GM12878 (cell line): ENCODE results near the gene AKAP13. TPM values are rescaled to one million over a fixed set of nuclear protein-coding genes. Genes with fewer than 3 reads are reported as not detected.

Experiments used
- ATAC-seq: fragments of 200-7000 bp; cut with Tn5 transposase; 3 replicates; pipeline ENCODE4 v1.9.1; 2020; ENCODE audit warnings: mild to moderate bottlenecking, moderate library complexity
- BruUV-seq: library from RNA; stranded (reverse); fragments of 400-500 nt; replicated peaks from 2 replicates; lab custom pipeline; 2021; lab: Mats Ljungman, UMichigan
- CTCF ChIA-PET: fragments of 300-600 bp; sonication (Branson Sonifier 250); formaldehyde crosslinking; extraction: SDS; loops from one replicate; lab custom pipeline; 2021; ENCODE audit warnings: inconsistent platforms; lab: Yijun Ruan, JAX
- POLR2A ChIA-PET: fragments of 350-600 bp; formaldehyde crosslinking; extraction: SDS; loops from one replicate; lab custom pipeline; 2021; ENCODE audit warnings: inconsistent platforms; lab: Charles Lee
- RAD21 ChIA-PET: fragments of 300-600 bp; sonication (Branson Sonifier 250); formaldehyde crosslinking; loops from one replicate; lab custom pipeline; 2023; ENCODE audit warnings: antibody characterized with exemption; ENCODE audit not compliant: unreplicated experiment; lab: Charles Lee
- SMC1A ChIA-PET: fragments of 300-600 bp; sonication (Branson Sonifier 250); formaldehyde crosslinking; loops from one replicate; lab custom pipeline; 2023; ENCODE audit not compliant: unreplicated experiment, uncharacterized antibody; lab: Charles Lee
- DNase-seq: peaks from one replicate; pipeline ENCODE4 v3.0.0-alpha.2; 2011; ENCODE audit warnings: low read depth, low spot score
- FAIRE-seq: peaks from 3 replicates; lab custom pipeline; 2011; peaks lifted over from hg19 to GRCh38; lab: Jason Lieb, UNC
- H2AFZ ChIP-seq: 2 replicates; pipeline ENCODE4 v1.6.0; 2011; ENCODE audit warnings: low read depth, low read length, control low read depth; ENCODE audit not compliant: control insufficient read depth
- H3K27ac ChIP-seq: 2 replicates; pipeline ENCODE4 v1.5.1; 2011; ENCODE audit warnings: control low read depth; ENCODE audit not compliant: control insufficient read depth, insufficient read depth
- H3K27me3 ChIP-seq, 2 experiments: replicated peaks in 1 of 2; 2 replicates each; pipeline versions ENCODE4 v1.6.0 to v1.6.1; 2011; ENCODE audit warnings: low read length in 1 of 2; ENCODE audit not compliant: control insufficient read depth in 2 of 2, insufficient read depth in 2 of 2
- H3K36me3 ChIP-seq, 2 experiments: 2 replicates each; pipeline ENCODE4 v1.5.1; 2011; ENCODE audit warnings: low read length in 1 of 2; ENCODE audit not compliant: control insufficient read depth in 2 of 2, insufficient read depth in 2 of 2
- H3K4me1 ChIP-seq: 2 replicates; pipeline ENCODE4 v1.6.1; 2011; ENCODE audit warnings: mild to moderate bottlenecking, low read length, moderate library complexity, mixed read lengths; ENCODE audit not compliant: control insufficient read depth, insufficient read depth
- H3K4me2 ChIP-seq: 2 replicates; pipeline ENCODE4 v1.6.0; 2011; ENCODE audit warnings: control low read depth; ENCODE audit not compliant: control insufficient read depth, insufficient read depth
- H3K4me3 ChIP-seq: fragments of 200-600 bp; sonication (generic); 2 replicates; pipeline ENCODE4 v1.5.1; 2016
- H3K79me2 ChIP-seq: 2 replicates; pipeline ENCODE4 v1.6.0; 2011; ENCODE audit warnings: low read length; ENCODE audit not compliant: control insufficient read depth, insufficient read depth
- H3K9ac ChIP-seq: 2 replicates; pipeline ENCODE4 v1.8.0; 2011; ENCODE audit warnings: low read length, control low read depth, mixed read lengths; ENCODE audit not compliant: control insufficient read depth, insufficient read depth
- H3K9me3 ChIP-seq: replicated peaks from 3 replicates; pipeline ENCODE4 v1.5.1; 2011; ENCODE audit warnings: mild to moderate bottlenecking, low read length; ENCODE audit not compliant: control insufficient read depth, insufficient read depth
- H4K20me1 ChIP-seq: 2 replicates; pipeline ENCODE4 v1.6.0; 2011; ENCODE audit not compliant: control insufficient read depth, insufficient read depth
- BCL11A ChIP-seq: IDR thresholded peaks from 2 replicates; pipeline ENCODE4 v1.6.1; 2011; ENCODE audit warnings: low read depth, low read length
- CBX5 ChIP-seq: sonication (generic); IDR thresholded peaks from 2 replicates; pipeline ENCODE4 v1.6.1; 2016; ENCODE audit warnings: low read depth, moderate library complexity, mild to moderate bottlenecking, inconsistent platforms
- CHD1 ChIP-seq: IDR thresholded peaks from 2 replicates; pipeline ENCODE4 v1.6.1; 2012; ENCODE audit warnings: low read depth, low read length, improper control_type of control experiment
- HDAC2 ChIP-seq: fragments of 200-600 bp; sonication (generic); IDR thresholded peaks from 2 replicates; pipeline ENCODE4 v1.6.1; 2017
- NFXL1 ChIP-seq: fragments of 450-650 bp; IDR thresholded peaks from 2 replicates; pipeline ENCODE4 v1.6.1; 2017; ENCODE audit warnings: antibody characterized with exemption, mild to moderate bottlenecking, borderline replicate concordance
- RCOR1 ChIP-seq: conservative IDR thresholded peaks from 2 replicates; pipeline ENCODE4 v1.6.1; 2012; ENCODE audit warnings: low read depth, low read length, improper control_type of control experiment
- SMAD5 ChIP-seq: IDR thresholded peaks from 2 replicates; pipeline ENCODE4 v1.6.1; 2016; ENCODE audit warnings: antibody characterized with exemption, low read depth
- SMARCA5 ChIP-seq: fragments of 450-650 bp; IDR thresholded peaks from 2 replicates; pipeline ENCODE4 v1.6.1; 2017; ENCODE audit warnings: mild to moderate bottlenecking
- TAF1 ChIP-seq: IDR thresholded peaks from 2 replicates; pipeline ENCODE4 v1.6.1; 2011; ENCODE audit warnings: mild to moderate bottlenecking, low read depth, low read length, borderline replicate concordance
- ZNF24 ChIP-seq: fragments of 450-650 bp; IDR thresholded peaks from 2 replicates; pipeline ENCODE4 v1.6.1; 2017; ENCODE audit warnings: antibody characterized with exemption, mild to moderate bottlenecking
- ZSCAN29 ChIP-seq: fragments of 450-650 bp; IDR thresholded peaks from 2 replicates; pipeline ENCODE4 v1.6.1; 2017; ENCODE audit warnings: mild to moderate bottlenecking, moderate library complexity
- WGBS: methylation state at CpG from one replicate; pipeline ENCODE4 v1.1.6; 2016; ENCODE audit warnings: low lambda C conversion rate; ENCODE audit not compliant: insufficient replicate concordance, insufficient coverage; ENCODE audit errors: missing lambda C conversion rate; 5-methylcytosine and 5-hydroxymethylcytosine counted together
- in situ Hi-C: fragments of 300-500 bp; cut with MboI; formaldehyde crosslinking; loops from 9 replicates; pipeline ENCODE4 v1.14.3; 2018; ENCODE audit warnings: mixed read lengths
- intact Hi-C: fragments of 100-400 bp; cut with micrococcal nuclease; formaldehyde crosslinking; loops from one replicate; pipeline ENCODE4 v1.14.2; 2022; ENCODE audit not compliant: unreplicated experiment
- polyA plus RNA-seq, 11 experiments: library from polyadenylated mRNA; depleted of rRNA in 4 of 11; unstranded in 6 of 11; stranded (reverse) in 5 of 11; fragments of >200 nt; fragmentation: Nextera tagmentation in 4 of 11; fragmentation: Illumina TruSeq in 1 of 11; extraction: Ambion mirVana in 4 of 11; extraction: Trizol in 1 of 11; gene quantifications; 1 replicate in 1 of 11; 2 replicates in 10 of 11; pipeline versions ENCODE4 v1.2.1 to v1.2.3, GENCODE V29; 2011 to 2016; ENCODE audit warnings: inconsistent platforms in 2 of 11, missing spikeins in 2 of 11, low read depth in 1 of 11
- total RNA-seq, 4 experiments: library from RNA; depleted of rRNA in 3 of 4; stranded (reverse); fragments of >200 nt in 3 of 4; fragmentation: Illumina TruSeq in 1 of 4; extraction: Trizol in 1 of 4; gene quantifications; 2 replicates each; pipeline versions ENCODE4 v1.2.1 to v1.2.3, GENCODE V29; 2013 to 2021
- TF ChIP-seq, protein P1 (sequence below): IDR thresholded peaks from 2 replicates; pipeline ENCODE4 v1.6.1; 2012; ENCODE audit warnings: improper control_type of control experiment, low read depth, low read length; ENCODE audit not compliant: insufficient replicate concordance
- TF ChIP-seq, protein P2 (sequence below): fragments of 450-650 bp; IDR thresholded peaks from 2 replicates; pipeline ENCODE4 v1.6.1; 2016; ENCODE audit warnings: mild to moderate bottlenecking

AKAP13 gene
- total and polyA plus RNA-seq, 10 of the 15 experiments (the other 5 are each of a cell fraction or from before 2014, with no cell fraction given) = 14.4 to 74.9 (median 55.1) TPM

DNA sequence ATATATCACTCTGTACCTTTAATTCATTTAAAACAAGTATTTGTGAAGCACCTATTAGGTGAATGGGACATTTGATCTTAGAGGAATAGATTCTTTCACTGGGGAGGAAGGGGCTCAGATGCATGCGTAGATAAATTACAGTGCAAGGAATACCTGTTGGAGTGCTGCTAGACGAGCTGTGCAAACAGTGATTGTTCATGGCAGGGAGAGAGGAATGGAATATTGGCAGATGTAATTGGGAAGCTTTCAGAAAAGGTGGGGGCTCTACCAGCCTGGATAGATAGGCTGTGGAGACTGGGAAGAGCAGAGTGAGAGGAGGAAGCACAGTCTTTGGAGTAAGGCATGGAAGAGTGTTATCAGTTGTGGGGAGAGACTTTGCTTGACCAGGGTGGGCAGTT is 116.8 kb downstream of the AKAP13 start (continued):
- TF ChIP-seq CBX5 (no peak), CHD1 (no peak), TAF1 (no peak), ZNF24 (no peak), RCOR1 (no peak), NFXL1 (no peak)
- TF ChIP-seq, protein P1, sequence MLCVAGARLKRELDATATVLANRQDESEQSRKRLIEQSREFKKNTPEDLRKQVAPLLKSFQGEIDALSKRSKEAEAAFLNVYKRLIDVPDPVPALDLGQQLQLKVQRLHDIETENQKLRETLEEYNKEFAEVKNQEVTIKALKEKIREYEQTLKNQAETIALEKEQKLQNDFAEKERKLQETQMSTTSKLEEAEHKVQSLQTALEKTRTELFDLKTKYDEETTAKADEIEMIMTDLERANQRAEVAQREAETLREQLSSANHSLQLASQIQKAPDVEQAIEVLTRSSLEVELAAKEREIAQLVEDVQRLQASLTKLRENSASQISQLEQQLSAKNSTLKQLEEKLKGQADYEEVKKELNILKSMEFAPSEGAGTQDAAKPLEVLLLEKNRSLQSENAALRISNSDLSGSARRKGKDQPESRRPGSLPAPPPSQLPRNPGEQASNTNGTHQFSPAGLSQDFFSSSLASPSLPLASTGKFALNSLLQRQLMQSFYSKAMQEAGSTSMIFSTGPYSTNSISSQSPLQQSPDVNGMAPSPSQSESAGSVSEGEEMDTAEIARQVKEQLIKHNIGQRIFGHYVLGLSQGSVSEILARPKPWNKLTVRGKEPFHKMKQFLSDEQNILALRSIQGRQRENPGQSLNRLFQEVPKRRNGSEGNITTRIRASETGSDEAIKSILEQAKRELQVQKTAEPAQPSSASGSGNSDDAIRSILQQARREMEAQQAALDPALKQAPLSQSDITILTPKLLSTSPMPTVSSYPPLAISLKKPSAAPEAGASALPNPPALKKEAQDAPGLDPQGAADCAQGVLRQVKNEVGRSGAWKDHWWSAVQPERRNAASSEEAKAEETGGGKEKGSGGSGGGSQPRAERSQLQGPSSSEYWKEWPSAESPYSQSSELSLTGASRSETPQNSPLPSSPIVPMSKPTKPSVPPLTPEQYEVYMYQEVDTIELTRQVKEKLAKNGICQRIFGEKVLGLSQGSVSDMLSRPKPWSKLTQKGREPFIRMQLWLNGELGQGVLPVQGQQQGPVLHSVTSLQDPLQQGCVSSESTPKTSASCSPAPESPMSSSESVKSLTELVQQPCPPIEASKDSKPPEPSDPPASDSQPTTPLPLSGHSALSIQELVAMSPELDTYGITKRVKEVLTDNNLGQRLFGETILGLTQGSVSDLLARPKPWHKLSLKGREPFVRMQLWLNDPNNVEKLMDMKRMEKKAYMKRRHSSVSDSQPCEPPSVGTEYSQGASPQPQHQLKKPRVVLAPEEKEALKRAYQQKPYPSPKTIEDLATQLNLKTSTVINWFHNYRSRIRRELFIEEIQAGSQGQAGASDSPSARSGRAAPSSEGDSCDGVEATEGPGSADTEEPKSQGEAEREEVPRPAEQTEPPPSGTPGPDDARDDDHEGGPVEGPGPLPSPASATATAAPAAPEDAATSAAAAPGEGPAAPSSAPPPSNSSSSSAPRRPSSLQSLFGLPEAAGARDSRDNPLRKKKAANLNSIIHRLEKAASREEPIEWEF = no peak

DNA sequence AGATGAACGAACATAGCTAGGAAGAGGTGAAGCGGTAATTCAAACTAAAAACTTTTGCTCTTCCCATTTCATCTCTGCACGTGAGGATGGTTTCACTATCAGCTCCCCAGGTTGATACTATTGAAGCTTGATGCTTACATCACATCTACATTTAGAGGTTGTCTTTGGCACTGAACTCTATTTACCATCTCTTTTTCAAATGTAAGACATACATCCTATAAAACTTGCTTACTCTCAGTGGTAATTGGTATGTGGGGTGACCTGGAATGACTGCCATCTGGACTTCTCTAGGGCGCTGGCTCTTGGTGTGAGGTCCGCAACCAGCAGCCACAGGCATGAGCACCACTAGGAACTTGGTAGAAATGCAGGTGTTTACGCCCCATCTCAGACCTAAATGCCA is 118.1 kb downstream of the AKAP13 start:
- intact Hi-C loops = no loop called here
- Histone ChIP-seq H3K36me3 (no peaks in the 10 kb centered on the region; a peak in 1 of 4 replicates), H3K4me1 (peaks cover 24% of the 10 kb centered on the region), H3K4me2 (no peak overlapping the region), H4K20me1 (peaks cover 9% of the 10 kb centered on the region; the same call in 1 of the 2 replicates), H3K9ac (no peak overlapping the region), H3K79me2 (peaks cover 8% of the 10 kb centered on the region), H3K4me3 (no peak overlapping the region), H2AFZ (no peak overlapping the region), H3K27me3 (no peaks in the 10 kb centered on the region), H3K27ac (no peak overlapping the region), H3K9me3 (no peaks in the 10 kb centered on the region)
- ChIA-PET CTCF (interaction anchor here (1.1 to 10.4 kb wide), 3 partner anchors 10 to 84 kb away, joined by 3 to 170 read pairs (median 3); no protein-coding TSS in a partner anchor), SMC1A (interaction anchor here (0.7 to 11.7 kb wide), 7 partner anchors 10 to 231 kb away, joined by 3 to 147 read pairs (median 4); no protein-coding TSS in a partner anchor), RAD21 (interaction anchor here (1.0 kb wide), 1 partner anchor 10 kb away, joined by 6 read pairs; no protein-coding TSS in a partner anchor), POLR2A (no interaction called here)
- FAIRE-seq = no peak
- no peak for ATAC-seq
- BruUV-seq = no TSS peak
- in situ Hi-C loops = no loop called here
- 71% methylated on average over 6 of the region's 6 CpGs for WGBS
- no peak for DNase-seq
- TF ChIP-seq, protein P1 = no peak
- TF ChIP-seq SMAD5 (no peak), ZSCAN29 (no peak), HDAC2 (no peak), BCL11A (no peak), ZNF24 (no peak), SMARCA5 (no peak)
- TF ChIP-seq, protein P2, sequence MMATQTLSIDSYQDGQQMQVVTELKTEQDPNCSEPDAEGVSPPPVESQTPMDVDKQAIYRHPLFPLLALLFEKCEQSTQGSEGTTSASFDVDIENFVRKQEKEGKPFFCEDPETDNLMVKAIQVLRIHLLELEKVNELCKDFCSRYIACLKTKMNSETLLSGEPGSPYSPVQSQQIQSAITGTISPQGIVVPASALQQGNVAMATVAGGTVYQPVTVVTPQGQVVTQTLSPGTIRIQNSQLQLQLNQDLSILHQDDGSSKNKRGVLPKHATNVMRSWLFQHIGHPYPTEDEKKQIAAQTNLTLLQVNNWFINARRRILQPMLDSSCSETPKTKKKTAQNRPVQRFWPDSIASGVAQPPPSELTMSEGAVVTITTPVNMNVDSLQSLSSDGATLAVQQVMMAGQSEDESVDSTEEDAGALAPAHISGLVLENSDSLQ = no peak
